ENCODE measurements around the gene CAPN13.

- no peak for TF ChIP-seq POLR2A (IDR thresholded peaks at IDR 0.05)
- TF ChIP-seq POLR2AphosphoS5 (IDR thresholded peaks at IDR 0.05): no peak
Measured at GRCh38 chr2:30764021-30764800, 43.0 kb downstream of the CAPN13 start.
